Effector CD8-positive, alpha-beta T cell (primary cell): Measurements from ENCODE around the gene OR2J2.
"Not testable (repeated sequence)": the region's sequence is repeated elsewhere in the genome, so short reads cannot be mapped to it uniquely, and the experiment has no call there.

Source experiments
- DNase-seq: peaks from one replicate; lab custom pipeline; 2025; lab: John Stamatoyannopoulos, UW
- total RNA-seq, 4 experiments: gene quantifications; one replicate each; lab custom pipeline; 2026; lab: John Stamatoyannopoulos, UW

Gene OR2J2
- total RNA-seq, result 0 to 0.09 (median 0) reads per million in 4 experiments

DNA sequence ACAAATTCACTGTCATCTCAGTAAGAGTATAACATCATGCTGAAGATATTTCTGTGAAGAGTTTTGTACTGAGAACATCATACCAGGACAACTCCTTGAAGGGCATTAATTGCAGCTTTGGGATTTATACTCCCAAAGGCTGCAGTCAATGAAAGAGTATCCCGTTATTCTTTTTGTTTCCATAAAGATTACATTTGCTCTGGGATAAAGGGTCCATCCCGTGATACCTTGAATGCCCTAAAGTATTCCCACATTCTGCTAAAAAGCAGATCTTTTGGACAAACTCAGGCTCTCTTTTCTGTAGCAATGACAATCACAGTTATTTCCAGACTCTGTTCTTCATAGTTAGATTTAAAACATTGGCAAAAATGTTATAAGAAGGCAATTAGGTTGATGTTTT, at the start of gene OR2J2:
OR2J2 (plus strand) TSS at position 301 of the 400 bp plus-strand sequence. CDS start 2,729 bp downstream, outside the sequence.
- DNase-seq, result not testable (repeated sequence)

DNA sequence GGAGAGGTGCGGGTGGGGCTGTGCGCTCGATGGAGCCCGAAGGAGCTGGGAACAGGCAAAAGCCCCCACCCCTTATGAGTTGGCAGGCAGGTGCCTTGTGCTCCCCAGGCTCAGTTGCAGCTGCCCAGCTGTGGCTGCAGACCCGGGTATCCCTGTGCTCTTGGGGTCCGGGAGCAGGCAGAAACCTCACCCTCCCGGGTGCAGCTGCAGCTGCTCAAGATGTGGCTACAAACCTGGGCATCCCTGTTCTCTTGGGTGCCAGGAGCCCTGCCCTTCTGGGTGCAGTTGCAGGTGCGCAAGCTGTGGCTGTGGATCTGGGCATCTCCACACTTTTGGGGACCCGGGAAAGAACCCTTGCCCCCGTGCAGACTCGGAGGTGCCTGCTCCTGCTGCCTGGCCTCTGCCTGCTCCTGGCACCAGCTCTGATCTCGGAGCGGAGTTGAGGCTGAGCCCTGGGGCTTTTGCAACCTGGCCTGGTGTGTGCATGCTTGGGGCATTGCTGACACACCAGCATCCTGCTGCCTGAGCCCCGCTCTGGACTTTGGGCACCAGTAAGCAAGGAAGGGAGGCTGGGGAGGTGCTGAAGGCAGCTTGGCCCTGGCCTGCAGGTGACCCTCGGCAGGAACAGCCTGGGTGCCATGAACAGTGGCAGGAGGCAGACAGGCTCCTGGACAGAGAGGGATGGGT, 41.2 kb upstream of the OR2J2 start:
- no peak for DNase-seq

GRCh38 chr6:29130644-29131043, 40.1 kb upstream of the OR2J2 start:
- no peak for DNase-seq

GRCh38 chr6:29131691-29132090, 39.0 kb upstream of the OR2J2 start:
- no peak for DNase-seq

DNA sequence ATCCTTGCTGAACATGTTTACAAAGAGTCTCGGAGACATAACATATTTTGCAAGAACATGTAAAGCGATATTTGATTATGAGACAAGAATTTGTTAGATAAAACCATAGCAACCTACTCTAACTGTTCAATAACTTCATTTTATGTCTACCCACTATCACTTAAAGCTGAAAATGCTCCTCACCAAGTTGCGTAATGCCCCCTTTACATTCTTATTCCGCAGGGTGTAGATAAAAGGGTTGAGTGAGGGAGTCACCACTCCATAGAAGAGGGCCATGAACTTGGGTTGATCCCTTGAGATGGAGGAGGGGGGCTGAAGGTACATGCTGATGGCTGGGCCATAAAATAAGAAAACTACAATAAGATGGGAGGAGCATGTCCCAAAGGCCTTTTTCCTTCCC, 33.0 kb upstream of the OR2J2 start:
- DNase-seq, result no peak

DNA sequence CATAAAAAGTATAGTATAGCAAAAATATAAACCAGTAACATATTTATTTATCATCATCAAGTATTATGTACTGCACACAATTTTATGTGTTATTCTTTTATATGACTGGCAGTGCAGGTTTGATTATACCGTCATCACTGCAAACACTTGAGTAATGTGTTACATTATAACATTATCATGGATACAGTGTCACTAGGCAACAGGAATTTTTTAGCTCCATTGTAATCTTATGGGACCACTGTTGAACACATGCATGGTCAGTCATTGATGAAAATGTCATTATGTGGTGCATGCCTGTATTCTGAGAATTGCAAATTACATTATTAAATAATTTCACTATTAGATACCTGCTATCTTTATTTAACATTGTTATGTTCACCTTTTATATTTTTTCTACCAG, 29.1 kb upstream of the OR2J2 start:
- no peak for DNase-seq

DNA sequence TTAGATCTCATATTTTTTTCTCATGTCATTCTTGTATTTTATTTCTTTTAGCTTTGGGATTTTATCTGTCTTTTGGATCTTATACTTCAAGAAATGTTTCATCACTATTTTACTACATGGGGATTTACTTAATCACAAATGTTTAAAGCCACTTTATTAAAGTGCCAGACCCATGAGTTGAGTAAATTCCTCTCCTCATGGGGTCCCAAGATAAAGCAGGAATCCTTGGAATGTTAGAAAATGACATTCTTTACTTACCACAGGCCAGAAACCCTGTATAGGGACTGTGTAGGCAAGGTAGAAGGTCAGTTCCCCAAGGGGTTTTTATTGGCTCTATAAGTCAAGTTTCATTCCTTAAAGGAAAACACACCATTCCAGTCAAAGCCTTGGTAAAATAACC, 28.4 kb upstream of the OR2J2 start:
- no peak for DNase-seq

GRCh38 chr6:29146179-29146578, 24.5 kb upstream of the OR2J2 start:
- DNase-seq, result no peak

DNA sequence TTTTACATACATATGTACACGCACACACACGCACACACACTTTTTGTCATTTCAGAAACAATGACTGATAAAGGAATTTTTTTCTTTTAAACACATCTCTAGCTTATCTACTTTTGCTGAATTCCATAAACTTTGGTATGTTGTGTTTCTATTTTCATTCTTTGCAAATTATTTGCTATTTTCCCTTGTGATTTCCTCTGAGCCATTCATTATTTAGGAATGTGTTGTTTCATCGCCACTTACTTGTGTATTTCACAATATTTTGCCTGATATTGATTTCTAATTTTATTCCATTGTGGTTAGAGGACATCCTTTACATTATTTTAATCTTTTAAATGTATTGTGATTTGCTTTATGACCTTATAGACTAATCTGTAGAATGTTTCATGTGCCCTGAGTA, 23.6 kb upstream of the OR2J2 start:
- DNase-seq, result no peak

- not testable (repeated sequence) for DNase-seq
These were observed 21.3 kb upstream of the OR2J2 start for GRCh38 chr6:29149444-29149843.

- no peak for DNase-seq
These were observed 17.6 kb upstream of the OR2J2 start for GRCh38 chr6:29153083-29153482.

DNA sequence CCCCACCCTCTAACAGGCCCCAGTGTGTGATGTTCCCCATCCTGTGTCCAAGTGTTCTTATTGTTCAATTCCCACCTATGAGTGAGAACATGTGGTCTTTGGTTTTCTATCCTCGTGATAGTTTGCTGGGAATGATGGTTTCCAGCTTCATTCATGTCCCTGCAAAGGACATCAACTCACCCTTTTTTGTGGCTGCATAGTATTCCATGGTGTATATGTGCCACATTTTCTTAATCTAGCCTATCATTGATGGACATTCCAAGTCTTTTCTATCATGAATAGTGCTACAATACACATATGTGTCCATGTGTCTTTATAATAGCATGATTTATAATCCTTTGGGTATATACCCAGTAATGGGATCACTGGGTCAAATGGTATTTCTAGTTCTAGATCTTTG, 15.5 kb upstream of the OR2J2 start:
- DNase-seq, result not testable (repeated sequence)

GRCh38 chr6:29159922-29160321, 10.8 kb upstream of the OR2J2 start:
- not testable (repeated sequence) for DNase-seq

DNA sequence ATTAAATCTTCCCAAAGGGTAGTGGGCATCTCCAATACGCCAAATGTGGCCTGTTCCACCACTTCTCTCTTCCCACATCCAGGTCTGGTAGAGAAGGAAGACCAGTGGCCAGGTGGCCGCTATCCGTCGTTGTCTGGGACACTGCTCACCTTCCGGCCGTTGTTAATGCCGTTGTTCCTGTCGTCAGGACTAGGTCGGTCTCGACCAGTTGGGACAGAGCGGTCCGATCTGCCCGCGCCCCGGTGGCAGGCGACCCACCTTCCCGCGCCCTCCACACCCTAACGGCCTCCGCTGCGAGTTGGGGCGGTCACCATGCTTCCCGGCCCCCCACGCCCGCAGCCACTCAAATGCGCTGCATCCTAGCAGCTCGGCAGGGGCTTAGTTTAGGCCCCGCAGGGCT, 5.1 kb upstream of the OR2J2 start:
- not testable (repeated sequence) for DNase-seq

GRCh38 chr6:29171736-29172135, 1.0 kb downstream of the OR2J2 start:
- no peak for DNase-seq

GRCh38 chr6:29183594-29183993, 12.9 kb downstream of the OR2J2 start:
- no peak for DNase-seq

DNA sequence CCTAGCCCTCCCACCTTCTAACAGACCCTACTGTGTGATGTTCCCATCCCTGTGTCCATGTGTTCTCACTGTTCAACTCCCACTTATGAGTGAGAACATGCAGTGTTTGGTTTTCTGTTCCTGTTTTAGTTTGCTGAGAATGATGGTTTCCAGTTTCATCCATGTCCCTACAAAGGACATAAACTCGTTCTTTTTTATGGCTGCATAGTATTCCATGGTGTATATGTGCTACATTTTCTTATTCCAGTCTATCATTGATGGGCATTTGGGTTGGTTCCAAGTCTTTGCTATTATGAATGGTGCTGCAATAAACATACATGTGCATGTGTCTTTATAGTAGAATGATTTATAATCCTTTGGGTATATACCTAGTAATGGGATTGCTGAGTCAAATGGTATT, 18.0 kb downstream of the OR2J2 start:
- DNase-seq, result not testable (repeated sequence)

GRCh38 chr6:29200767-29201662, 30.3 kb downstream of the OR2J2 start:
- DNase-seq, result no peak

DNA sequence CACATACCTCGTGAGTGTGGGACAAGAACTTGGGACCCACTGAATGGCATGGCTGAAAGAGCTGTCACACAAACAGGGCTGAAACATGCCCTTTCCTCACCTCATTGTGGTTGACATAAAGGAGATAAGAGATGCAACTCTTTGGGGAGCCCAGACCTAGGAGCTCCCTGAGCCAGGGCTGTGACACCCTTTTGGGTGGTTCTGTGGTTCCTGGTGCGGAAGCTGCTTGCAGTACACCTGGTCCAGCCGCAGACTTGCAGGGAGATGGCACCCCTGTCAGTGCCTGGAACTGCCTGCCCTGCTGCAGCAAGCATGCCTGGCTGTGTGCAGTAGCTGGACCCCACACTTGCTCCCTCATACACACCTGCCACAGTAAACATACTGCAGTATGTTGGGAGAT, 31.3 kb downstream of the OR2J2 start:
- DNase-seq, result no peak

DNA sequence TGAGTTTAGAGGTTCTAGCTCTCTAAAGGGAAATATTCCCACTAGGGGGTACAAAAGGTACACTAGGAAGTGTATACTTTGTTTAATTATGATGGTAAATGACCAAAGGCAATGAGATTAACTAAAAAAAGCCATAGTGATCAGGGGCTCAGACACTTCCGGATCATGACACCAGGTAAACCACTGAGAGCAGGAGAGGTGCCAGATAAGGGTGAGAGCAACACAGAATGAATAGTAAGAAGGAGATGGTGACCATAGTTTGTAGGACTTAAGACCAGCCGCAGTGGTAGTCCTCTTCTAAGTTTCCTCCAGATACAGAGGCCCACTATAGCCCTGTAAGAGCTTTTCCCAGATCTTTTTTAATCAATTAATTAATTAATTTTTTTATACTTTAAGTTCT, 40.8 kb downstream of the OR2J2 start:
- DNase-seq, result no peak

DNA sequence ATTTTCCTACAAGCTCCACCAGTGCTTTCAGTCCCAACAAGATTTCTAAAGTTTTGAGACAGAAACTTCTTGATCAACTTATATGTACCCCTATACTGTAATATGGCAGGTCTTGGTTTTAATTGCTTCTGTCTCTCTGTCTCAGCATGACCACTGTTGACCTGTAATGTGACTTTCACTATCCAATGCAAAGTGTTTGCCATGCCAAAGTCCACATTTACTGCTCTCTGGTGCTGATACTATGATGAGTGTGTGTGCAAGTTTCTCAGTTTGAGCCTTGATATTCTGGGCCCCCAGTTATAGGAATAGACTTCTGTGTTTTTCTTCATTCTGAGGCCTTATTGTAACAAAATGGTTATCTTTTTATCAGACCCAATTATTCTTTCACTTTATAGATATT, 45.8 kb downstream of the OR2J2 start:
- no peak for DNase-seq

GRCh38 chr6:29217242-29217641, 46.5 kb downstream of the OR2J2 start:
- DNase-seq, result not testable (repeated sequence)

GRCh38 chr6:29218056-29218455, 47.3 kb downstream of the OR2J2 start:
- DNase-seq, result not testable (repeated sequence)
